AG09309 (cell line): ENCODE results near the gene FNDC3B.
"Not testable (repeated sequence)": the region's sequence is repeated elsewhere in the genome, so short reads cannot be mapped to it uniquely, and the experiment has no call there.

Experiments
- DNase-seq: peaks from one replicate; pipeline ENCODE4 v3.0.0-alpha.2; 2010; ENCODE audit warnings: low read depth
- H3K4me3 ChIP-seq: 2 replicates; pipeline ENCODE4 v1.5.1; 2011; ENCODE audit warnings: mild to moderate bottlenecking, low read depth, low read length, moderate library complexity; ENCODE audit not compliant: control insufficient read depth
- CTCF ChIP-seq: IDR thresholded peaks from 2 replicates; pipeline ENCODE4 v1.5.1; 2011; ENCODE audit warnings: mild to moderate bottlenecking, low read depth, low read length, inconsistent platforms; ENCODE audit not compliant: insufficient read depth, control insufficient read depth; ENCODE audit errors: missing control alignments

The FNDC3B gene

GRCh38 chr3:172235698-172236097 is 196.3 kb downstream of the FNDC3B start:
- no peak overlapping the region for H3K4me3 ChIP-seq
- TF ChIP-seq CTCF, result no peak
- no peak for DNase-seq

- H3K4me3 ChIP-seq, result no peak overlapping the region
- TF ChIP-seq CTCF, result no peak
- DNase-seq, result no peak
Measured at GRCh38 chr3:172236771-172237742, 197.7 kb downstream of the FNDC3B start.

GRCh38 chr3:172238188-172238587 is 198.8 kb downstream of the FNDC3B start:
- no peak overlapping the region for H3K4me3 ChIP-seq
- no peak for TF ChIP-seq CTCF
- DNase-seq, result no peak

- TF ChIP-seq CTCF, result no peak
- no peak for DNase-seq
- no peak overlapping the region for H3K4me3 ChIP-seq
Measured at GRCh38 chr3:172239218-172239790, 199.9 kb downstream of the FNDC3B start.

GRCh38 chr3:172241405-172241804 is 202.0 kb downstream of the FNDC3B start:
- no peak for TF ChIP-seq CTCF
- no peak overlapping the region for H3K4me3 ChIP-seq
- DNase-seq, result no peak

GRCh38 chr3:172242471-172242870 is 203.1 kb downstream of the FNDC3B start:
- DNase-seq, H3K4me3 ChIP-seq: not testable (repeated sequence)

GRCh38 chr3:172243376-172243775 is 204.0 kb downstream of the FNDC3B start:
- not testable (repeated sequence) for H3K4me3 ChIP-seq, DNase-seq
